GM18511 (cell line): Measurements from ENCODE around the gene ACADSB.

Experiments
- ATAC-seq: cut with Tn5 transposase; IDR thresholded peaks from one replicate; pipeline ENCODE4 v1.9.1; 2021; ENCODE audit warnings: mild to moderate bottlenecking, moderate library complexity; ENCODE audit not compliant: unreplicated experiment

Gene ACADSB

GRCh38 chr10:123001370-123001769 is 7.4 kb upstream of the ACADSB start:
- ATAC-seq = no peak

GRCh38 chr10:123004298-123004697 is 4.5 kb upstream of the ACADSB start:
- no peak for ATAC-seq

DNA sequence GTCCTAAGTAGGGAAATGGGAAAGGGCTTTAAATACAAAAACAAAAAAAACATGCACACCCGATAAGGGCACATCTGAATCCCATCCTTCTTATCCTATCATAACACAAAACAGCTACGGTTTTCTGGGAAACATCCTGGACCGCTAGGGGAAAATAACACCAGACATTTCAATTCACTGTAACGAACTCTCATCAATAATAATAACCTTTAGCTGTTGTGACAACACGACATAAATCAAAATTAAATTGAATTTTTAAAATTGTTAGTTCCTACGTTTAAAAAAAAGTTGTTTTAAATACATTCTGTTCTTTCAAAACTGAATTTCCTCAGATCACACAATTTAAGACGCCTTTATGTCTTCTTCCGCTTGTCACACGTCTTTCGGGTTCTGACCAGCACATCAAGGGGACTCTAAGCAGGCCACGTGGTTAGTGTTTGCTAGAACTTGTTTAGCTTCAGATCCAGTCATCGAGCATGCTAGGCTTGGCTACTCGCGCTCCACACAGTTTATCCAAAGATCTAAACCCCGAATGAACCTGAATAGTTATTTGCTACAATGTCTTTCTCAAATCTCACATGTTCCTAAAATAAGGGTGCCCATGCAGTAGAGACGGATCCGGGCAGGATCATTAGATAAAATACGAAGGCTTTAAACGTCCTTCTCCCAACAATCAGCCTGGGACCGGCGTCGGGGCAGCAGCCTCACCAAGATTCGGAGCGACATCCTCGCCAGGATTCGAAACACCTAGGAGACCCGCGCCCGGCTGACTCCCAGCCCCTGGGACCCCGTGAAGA is 1.1 kb upstream of the ACADSB start:
- ATAC-seq = peak; percentile 48

GRCh38 chr10:123009105-123009820 is 457 bp downstream of the ACADSB start:
- ATAC-seq = peak; percentile 38

DNA sequence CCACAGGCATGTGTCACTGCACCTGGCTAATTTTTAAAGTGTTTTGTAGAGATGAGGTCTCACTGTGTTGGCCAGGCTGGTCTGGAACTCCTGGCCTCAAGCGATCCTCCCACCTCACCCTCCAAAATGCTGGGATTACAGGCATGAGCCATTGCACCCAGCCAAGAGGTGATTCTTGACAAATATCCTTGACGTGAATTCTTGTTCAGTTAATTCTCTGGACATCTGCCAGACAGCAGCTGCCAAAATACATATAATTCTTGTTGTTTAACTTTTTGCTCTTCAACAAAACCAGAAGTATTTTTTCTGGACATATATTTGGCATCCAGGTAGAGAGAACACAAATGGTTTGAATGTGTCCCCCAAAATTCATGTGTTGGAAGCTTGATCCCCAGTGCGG is 3.2 kb downstream of the ACADSB start:
- ATAC-seq = no peak

- ATAC-seq = no peak
Measured at GRCh38 chr10:123013456-123014419, 4.9 kb downstream of the ACADSB start.

- ATAC-seq = no peak
Measured at GRCh38 chr10:123014772-123015171, 6.0 kb downstream of the ACADSB start.

DNA sequence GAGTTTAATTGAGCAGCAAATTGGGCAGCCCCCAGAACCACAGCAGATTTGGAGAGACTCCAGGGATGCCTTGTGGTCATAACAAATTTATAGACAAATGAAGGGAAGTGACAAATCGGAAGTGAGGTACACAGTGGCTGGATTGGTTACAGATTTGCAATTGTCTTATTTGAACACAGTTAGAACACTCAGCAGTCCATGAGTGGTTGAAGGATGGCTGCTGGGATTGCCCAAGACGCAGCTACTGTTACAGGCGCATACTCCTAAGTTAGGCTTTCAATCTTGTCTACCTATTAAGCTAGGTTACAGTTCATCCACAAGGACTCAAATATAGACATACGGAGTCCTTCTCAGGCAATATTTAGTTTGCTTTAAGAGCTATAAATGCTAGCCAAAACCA is 7.4 kb downstream of the ACADSB start:
- ATAC-seq = no peak

DNA sequence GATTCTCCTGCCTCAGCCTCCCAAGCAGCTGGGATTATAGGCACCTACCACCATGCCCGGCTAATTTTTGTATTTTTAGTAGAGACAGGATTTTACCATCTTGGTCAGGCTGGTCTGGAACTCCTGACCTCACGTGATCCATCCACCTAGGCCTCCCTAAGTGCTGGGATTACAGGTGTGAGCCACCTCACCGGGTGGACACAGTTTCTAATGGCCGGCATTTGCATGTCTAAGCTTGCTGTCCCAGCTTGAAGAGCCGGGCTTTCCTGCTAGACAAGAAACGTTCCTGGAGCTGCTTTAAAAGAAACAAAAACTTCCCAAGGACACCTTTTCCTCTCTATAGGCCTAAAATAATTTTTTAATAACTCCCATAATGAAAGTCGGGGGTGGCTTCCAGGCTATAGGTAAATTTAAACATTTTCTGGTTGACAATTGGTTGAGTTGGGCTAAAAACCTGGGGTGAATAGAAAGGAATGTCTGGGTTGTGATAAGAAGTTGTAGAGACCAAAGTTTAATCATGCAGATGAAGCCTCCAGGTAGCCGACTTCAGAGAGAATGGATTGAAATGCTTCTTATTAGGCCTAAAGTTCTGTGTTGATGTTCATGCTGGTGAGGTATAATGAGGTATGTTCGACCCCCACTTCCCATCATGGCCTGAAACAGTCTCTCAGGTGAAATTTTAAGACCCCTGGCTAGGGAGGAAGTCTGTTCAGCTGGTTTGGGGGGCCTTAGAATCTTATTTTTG is 8.8 kb downstream of the ACADSB start:
- no peak for ATAC-seq

DNA sequence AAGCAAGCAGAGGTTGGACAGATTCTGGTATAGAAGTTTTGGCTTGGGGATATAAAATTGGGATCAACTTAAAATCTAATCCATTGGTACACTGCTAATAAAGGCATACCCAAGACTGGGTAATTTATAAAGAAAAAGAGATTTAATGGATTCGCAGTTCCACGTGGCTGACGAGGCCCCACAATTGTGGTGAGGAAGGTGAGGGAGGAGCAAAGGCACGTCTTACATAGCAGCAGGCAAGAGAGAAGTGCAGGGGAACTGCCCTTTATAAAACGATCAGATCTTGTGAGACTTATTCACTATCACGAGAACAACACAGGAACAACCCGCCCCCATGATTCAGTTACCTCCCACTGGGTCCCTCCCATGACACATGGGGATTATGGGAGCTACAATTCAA is 9.7 kb downstream of the ACADSB start:
- ATAC-seq = no peak

GRCh38 chr10:123019264-123019663 is 10.5 kb downstream of the ACADSB start:
- ATAC-seq = no peak

- no peak for ATAC-seq
Measured at GRCh38 chr10:123019941-123020703, 11.3 kb downstream of the ACADSB start.

DNA sequence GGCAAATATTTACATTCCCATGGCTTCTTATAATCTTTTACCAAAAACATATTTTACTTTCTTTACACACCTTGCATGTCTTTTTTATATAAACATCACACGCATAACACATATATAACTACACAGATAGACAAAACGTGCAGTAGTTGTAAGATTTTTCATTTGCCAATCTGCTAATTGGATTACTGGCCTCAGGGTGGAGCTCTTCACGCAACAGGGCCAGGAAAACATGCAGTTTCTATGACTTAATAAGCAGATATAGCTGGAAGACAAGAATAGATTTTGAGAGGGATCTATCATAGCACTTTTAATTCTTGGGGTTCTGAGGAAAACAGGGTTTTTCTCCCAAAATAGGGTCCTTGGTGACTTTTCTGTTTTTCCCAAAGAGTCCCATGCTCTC is 12.7 kb downstream of the ACADSB start:
- no peak for ATAC-seq

DNA sequence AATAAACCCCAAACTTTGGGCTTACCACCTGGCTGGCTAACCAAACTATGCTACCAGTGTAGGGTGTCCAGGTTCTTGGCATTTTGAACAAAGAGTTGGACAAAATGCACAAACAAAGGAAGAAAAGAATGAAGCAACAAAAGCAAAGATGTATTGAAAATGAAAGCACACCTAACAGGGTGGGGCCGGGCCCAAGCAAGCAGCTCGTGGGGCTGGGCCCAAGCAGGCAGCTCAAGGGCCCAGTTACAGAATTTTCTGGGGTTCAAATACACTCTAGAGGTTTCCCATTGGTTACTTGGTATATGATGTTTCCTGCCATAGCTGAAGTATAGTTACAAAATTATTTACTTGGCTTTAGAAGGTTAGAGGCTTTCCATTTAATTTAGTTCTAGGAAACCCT is 15.7 kb downstream of the ACADSB start:
- ATAC-seq = no peak

GRCh38 chr10:123026302-123026701 is 17.5 kb downstream of the ACADSB start:
- ATAC-seq = no peak

DNA sequence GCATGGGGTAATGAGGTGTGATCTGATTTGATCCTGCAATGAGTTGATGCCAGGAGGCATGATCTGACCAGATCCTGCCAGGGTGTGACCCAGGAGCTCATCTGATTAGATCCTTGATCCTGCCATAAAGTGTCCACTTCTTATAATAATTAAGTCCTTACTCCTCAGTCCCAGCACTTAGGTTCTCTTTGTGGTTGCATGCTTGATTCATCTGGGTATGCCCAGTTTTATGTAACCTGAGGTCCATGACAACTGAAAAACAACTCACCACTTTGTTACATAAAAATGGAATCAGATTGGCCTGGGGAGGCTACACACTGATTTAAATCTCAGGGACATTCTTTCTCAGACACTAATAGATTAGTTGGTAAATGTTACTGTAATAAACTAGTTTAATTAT is 19.1 kb downstream of the ACADSB start:
- ATAC-seq = no peak

DNA sequence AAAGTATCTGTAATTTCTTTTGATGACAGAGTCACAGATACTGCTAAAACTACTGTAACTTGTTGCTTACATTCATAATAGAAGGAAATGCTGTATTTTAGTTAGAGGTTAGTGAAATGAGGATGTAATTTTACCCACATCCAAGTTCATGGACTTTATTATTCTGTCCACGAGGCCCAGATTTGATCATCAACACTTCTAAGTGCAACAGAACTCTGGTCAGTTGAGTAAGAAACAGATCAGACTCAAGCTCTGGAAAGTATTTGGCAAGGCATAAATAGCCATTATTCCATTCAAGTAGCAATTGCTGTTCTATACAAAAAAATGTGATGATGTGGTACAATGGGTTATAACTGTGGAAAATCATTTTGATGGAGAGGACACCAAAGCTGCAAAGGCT is 22.3 kb downstream of the ACADSB start:
- no peak for ATAC-seq

DNA sequence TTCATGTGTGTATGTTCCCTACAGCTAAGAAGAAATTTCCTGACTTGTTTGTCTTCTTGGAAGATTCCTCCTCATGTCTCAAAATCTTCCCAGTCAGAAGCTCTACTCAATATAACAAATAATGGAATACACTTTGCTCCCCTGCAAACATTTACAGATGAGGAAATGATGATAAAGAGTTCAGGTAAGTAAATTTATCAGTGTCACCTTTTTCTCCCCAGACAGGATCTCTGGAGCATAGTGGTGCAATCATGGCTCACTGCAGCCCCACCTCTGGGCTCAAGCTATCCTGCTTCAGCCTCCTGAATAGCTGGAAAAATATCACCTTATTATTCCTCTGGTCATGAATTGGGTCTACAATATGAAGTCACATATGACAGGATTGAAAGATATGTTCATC is 25.5 kb downstream of the ACADSB start:
- no peak for ATAC-seq

- no peak for ATAC-seq
Measured at GRCh38 chr10:123035467-123036086, 26.8 kb downstream of the ACADSB start.
